SK-N-SH (cell line): ENCODE data around the gene CACNA1D.

Experiments used
- EZH2phosphoT487 ChIP-seq: fragments of 200-600 bp; sonication (generic); IDR thresholded peaks from 2 replicates; pipeline ENCODE4 v1.6.1; 2017; ENCODE audit warnings: low read depth, mixed run types, mild to moderate bottlenecking, antibody characterized with exemption, moderate library complexity, borderline replicate concordance
- FOXM1 ChIP-seq: IDR thresholded peaks from 2 replicates; pipeline ENCODE4 v1.4.0; 2012; ENCODE audit warnings: low read depth, mild to moderate bottlenecking
- GABPA ChIP-seq: IDR thresholded peaks from 2 replicates; pipeline ENCODE4 v1.4.0; 2012; ENCODE audit warnings: low read depth, mild to moderate bottlenecking
- POLR2AphosphoS5 ChIP-seq: IDR thresholded peaks from 2 replicates; pipeline ENCODE4 v1.6.1; 2012; ENCODE audit warnings: low read depth, low read length
- TF ChIP-seq, protein P1 (sequence below): fragments of 200-600 bp; sonication (generic); IDR thresholded peaks from 2 replicates; pipeline ENCODE4 v1.6.1; 2017; ENCODE audit warnings: antibody characterized with exemption, mild to moderate bottlenecking, moderate library complexity
- TF ChIP-seq, protein P2 (sequence below): IDR thresholded peaks from 2 replicates; pipeline ENCODE4 v1.6.1; 2012; ENCODE audit warnings: mild to moderate bottlenecking, low read depth, low read length, moderate library complexity
- TF ChIP-seq, protein P3 (sequence below): fragments of 150-350 bp; IDR thresholded peaks from 2 replicates; pipeline ENCODE4 v1.6.1; 2016; ENCODE audit warnings: mild to moderate bottlenecking, low read depth, low read length

DNA sequence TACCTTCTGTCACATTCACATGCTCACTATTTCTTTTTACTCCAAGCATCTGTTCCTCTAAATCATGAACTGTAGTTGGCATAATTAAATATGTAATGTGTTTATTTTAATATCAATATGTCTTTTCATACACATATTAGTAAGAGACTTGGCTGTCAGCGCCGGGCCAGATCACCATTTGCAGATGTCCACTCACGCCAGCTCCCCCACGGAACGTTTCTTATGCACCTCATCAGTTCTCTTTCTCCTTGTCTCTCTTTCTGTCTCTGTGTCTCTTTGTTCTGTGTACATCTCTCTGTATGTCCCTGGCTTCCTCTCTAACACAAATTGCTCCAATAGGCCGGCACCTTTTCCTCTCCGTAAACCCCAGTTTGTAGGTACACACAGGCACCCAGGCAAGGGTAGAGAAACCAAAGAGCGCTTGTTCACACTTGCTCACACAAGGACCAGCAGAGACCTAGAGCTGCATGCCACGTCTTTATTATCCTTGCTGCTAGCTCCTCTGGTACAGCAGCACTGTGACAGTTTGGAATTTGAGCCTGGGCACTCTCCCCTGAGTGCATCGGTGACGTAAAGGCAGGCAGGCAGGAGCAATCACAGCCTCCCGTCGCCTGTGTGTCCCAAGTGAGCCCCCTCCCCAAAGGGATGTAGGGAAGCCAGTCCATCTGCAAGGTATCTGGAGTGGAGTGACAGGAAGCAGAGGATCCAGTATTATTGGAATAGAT, 40.4 kb downstream of the CACNA1D start:
- TF ChIP-seq, protein P1, sequence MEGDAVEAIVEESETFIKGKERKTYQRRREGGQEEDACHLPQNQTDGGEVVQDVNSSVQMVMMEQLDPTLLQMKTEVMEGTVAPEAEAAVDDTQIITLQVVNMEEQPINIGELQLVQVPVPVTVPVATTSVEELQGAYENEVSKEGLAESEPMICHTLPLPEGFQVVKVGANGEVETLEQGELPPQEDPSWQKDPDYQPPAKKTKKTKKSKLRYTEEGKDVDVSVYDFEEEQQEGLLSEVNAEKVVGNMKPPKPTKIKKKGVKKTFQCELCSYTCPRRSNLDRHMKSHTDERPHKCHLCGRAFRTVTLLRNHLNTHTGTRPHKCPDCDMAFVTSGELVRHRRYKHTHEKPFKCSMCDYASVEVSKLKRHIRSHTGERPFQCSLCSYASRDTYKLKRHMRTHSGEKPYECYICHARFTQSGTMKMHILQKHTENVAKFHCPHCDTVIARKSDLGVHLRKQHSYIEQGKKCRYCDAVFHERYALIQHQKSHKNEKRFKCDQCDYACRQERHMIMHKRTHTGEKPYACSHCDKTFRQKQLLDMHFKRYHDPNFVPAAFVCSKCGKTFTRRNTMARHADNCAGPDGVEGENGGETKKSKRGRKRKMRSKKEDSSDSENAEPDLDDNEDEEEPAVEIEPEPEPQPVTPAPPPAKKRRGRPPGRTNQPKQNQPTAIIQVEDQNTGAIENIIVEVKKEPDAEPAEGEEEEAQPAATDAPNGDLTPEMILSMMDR = no peak
- no peak for TF ChIP-seq GABPA
- TF ChIP-seq POLR2AphosphoS5 = no peak
- TF ChIP-seq, protein P2, sequence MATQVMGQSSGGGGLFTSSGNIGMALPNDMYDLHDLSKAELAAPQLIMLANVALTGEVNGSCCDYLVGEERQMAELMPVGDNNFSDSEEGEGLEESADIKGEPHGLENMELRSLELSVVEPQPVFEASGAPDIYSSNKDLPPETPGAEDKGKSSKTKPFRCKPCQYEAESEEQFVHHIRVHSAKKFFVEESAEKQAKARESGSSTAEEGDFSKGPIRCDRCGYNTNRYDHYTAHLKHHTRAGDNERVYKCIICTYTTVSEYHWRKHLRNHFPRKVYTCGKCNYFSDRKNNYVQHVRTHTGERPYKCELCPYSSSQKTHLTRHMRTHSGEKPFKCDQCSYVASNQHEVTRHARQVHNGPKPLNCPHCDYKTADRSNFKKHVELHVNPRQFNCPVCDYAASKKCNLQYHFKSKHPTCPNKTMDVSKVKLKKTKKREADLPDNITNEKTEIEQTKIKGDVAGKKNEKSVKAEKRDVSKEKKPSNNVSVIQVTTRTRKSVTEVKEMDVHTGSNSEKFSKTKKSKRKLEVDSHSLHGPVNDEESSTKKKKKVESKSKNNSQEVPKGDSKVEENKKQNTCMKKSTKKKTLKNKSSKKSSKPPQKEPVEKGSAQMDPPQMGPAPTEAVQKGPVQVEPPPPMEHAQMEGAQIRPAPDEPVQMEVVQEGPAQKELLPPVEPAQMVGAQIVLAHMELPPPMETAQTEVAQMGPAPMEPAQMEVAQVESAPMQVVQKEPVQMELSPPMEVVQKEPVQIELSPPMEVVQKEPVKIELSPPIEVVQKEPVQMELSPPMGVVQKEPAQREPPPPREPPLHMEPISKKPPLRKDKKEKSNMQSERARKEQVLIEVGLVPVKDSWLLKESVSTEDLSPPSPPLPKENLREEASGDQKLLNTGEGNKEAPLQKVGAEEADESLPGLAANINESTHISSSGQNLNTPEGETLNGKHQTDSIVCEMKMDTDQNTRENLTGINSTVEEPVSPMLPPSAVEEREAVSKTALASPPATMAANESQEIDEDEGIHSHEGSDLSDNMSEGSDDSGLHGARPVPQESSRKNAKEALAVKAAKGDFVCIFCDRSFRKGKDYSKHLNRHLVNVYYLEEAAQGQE = no peak
- TF ChIP-seq FOXM1 = no peak
- no peak for TF ChIP-seq EZH2phosphoT487
- TF ChIP-seq, protein P3, sequence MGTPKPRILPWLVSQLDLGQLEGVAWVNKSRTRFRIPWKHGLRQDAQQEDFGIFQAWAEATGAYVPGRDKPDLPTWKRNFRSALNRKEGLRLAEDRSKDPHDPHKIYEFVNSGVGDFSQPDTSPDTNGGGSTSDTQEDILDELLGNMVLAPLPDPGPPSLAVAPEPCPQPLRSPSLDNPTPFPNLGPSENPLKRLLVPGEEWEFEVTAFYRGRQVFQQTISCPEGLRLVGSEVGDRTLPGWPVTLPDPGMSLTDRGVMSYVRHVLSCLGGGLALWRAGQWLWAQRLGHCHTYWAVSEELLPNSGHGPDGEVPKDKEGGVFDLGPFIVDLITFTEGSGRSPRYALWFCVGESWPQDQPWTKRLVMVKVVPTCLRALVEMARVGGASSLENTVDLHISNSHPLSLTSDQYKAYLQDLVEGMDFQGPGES = no peak
